GM15510 (cell line): ENCODE data around the gene CXorf58.

Experiments used
- POLR2A ChIP-seq: IDR thresholded peaks from 3 replicates; pipeline ENCODE4 v1.6.1; 2011; ENCODE audit warnings: borderline replicate concordance; ENCODE audit not compliant: insufficient read length; ENCODE audit errors: extremely low read depth

The CXorf58 gene

GRCh38 chrX:23896981-23897380, 10.8 kb upstream of the CXorf58 start:
- TF ChIP-seq POLR2A: no peak

- TF ChIP-seq POLR2A: no peak
Measured at GRCh38 chrX:23898412-23898959, 9.3 kb upstream of the CXorf58 start.

- no peak for TF ChIP-seq POLR2A
Measured at GRCh38 chrX:23900220-23900797, 7.5 kb upstream of the CXorf58 start.

GRCh38 chrX:23901060-23901459, 6.7 kb upstream of the CXorf58 start:
- TF ChIP-seq POLR2A: no peak

- TF ChIP-seq POLR2A: no peak
Measured at GRCh38 chrX:23901805-23902204, 6.0 kb upstream of the CXorf58 start.

GRCh38 chrX:23902419-23902818, 5.4 kb upstream of the CXorf58 start:
- TF ChIP-seq POLR2A: no peak

GRCh38 chrX:23904096-23904495, 3.7 kb upstream of the CXorf58 start:
- no peak for TF ChIP-seq POLR2A

- no peak for TF ChIP-seq POLR2A
Measured at GRCh38 chrX:23907111-23907497, 702 bp upstream of the CXorf58 start.

GRCh38 chrX:23908219-23909004, 606 bp downstream of the CXorf58 start:
- TF ChIP-seq POLR2A: no peak

- no peak for TF ChIP-seq POLR2A
Measured at GRCh38 chrX:23911126-23911835, 3.5 kb downstream of the CXorf58 start.

- TF ChIP-seq POLR2A: no peak
Measured at GRCh38 chrX:23919148-23919547, 11.3 kb downstream of the CXorf58 start.

- TF ChIP-seq POLR2A: no peak
Measured at GRCh38 chrX:23919706-23920320, 12.0 kb downstream of the CXorf58 start.

- no peak for TF ChIP-seq POLR2A
Measured at GRCh38 chrX:23926015-23926414, 18.2 kb downstream of the CXorf58 start.

GRCh38 chrX:23930894-23931604, 23.2 kb downstream of the CXorf58 start:
- TF ChIP-seq POLR2A: no peak
